ENCODE measurements around the gene KLRG1.

GRCh38 chr12:8969861-8970411 is 19.4 kb upstream of the KLRG1 start:
- TF ChIP-seq CTCF (IDR thresholded peaks at IDR 0.05) (no peak), GABPA (IDR thresholded peaks at IDR 0.05; ENCODE audit: low read depth) (no peak), SIN3A (IDR thresholded peaks at IDR 0.05; ENCODE audit: borderline replicate concordance, low read depth, low read length) (no peak), CHD2 (IDR thresholded peaks at IDR 0.05; ENCODE audit: low read length, partially characterized antibody) (no peak), SMC3 (IDR thresholded peaks at IDR 0.05; ENCODE audit: low read depth, low read length) (no peak), NRF1 (IDR thresholded peaks at IDR 0.05; ENCODE audit: low read depth, low read length) (no peak), FOXM1 (IDR thresholded peaks at IDR 0.05; ENCODE audit: low read depth) (no peak)
- TF ChIP-seq, protein P1, sequence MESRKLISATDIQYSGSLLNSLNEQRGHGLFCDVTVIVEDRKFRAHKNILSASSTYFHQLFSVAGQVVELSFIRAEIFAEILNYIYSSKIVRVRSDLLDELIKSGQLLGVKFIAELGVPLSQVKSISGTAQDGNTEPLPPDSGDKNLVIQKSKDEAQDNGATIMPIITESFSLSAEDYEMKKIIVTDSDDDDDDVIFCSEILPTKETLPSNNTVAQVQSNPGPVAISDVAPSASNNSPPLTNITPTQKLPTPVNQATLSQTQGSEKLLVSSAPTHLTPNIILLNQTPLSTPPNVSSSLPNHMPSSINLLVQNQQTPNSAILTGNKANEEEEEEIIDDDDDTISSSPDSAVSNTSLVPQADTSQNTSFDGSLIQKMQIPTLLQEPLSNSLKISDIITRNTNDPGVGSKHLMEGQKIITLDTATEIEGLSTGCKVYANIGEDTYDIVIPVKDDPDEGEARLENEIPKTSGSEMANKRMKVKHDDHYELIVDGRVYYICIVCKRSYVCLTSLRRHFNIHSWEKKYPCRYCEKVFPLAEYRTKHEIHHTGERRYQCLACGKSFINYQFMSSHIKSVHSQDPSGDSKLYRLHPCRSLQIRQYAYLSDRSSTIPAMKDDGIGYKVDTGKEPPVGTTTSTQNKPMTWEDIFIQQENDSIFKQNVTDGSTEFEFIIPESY (IDR thresholded peaks at IDR 0.05; ENCODE audit: borderline replicate concordance, low read depth): no peak
- TF ChIP-seq, protein P2, sequence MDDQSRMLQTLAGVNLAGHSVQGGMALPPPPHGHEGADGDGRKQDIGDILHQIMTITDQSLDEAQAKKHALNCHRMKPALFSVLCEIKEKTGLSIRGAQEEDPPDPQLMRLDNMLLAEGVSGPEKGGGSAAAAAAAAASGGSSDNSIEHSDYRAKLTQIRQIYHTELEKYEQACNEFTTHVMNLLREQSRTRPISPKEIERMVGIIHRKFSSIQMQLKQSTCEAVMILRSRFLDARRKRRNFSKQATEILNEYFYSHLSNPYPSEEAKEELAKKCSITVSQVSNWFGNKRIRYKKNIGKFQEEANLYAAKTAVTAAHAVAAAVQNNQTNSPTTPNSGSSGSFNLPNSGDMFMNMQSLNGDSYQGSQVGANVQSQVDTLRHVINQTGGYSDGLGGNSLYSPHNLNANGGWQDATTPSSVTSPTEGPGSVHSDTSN (IDR thresholded peaks at IDR 0.05): no peak
